Measurements from ENCODE around the gene FBXO22. TPM values are rescaled to one million over a fixed set of nuclear protein-coding genes. Genes with fewer than 3 reads are reported as not detected.
"Not testable (repeated sequence)": the region's sequence is repeated elsewhere in the genome, so short reads cannot be mapped to it uniquely, and the experiment has no call there.

FBXO22 gene
- total and polyA plus RNA-seq, 2 experiments from 2014 or later: 37.8 to 49.8 TPM

- Histone ChIP-seq H3F3A (ENCODE audit: insufficient read depth) (no peaks in the 10 kb centered on the region), H3K4me2 (ENCODE audit: unreplicated experiment) (no peak overlapping the region)
- no peak for DNase-seq
Measured at GRCh38 chr15:75868019-75868418, 35.7 kb upstream of the FBXO22 start.

DNA sequence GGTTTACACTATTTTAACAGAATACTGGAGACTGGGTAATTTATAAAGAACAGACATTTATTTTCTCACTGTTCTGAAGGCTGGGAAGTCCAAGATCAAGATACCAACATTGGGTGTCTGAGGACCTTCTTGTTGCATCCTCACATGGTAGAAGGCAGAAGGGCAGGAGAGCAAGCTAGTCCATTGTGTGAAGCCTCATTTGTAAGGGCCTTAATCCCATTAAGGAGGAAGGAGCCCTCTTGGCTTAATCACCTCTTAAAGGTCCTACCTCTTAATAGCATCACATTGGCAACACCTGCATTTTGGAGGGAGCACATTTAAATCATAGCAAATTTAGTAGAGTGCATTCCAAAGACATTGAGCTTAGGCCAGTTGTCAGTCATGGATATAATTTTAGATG is 34.2 kb upstream of the FBXO22 start:
- Histone ChIP-seq H3K9ac (no peak overlapping the region), H3K9me3 (ENCODE audit: low read depth) (no peaks in the 10 kb centered on the region), H3K27me3 (replicated peaks; ENCODE audit: insufficient read depth) (no peaks in the 10 kb centered on the region), H3K4me3 (no peak overlapping the region), H2AFZ (no peak overlapping the region), H3F3A (ENCODE audit: insufficient read depth) (no peaks in the 10 kb centered on the region), H3K4me2 (ENCODE audit: unreplicated experiment) (no peak overlapping the region), H4K20me1 (ENCODE audit: insufficient read depth) (no peaks in the 10 kb centered on the region), H3K79me2 (ENCODE audit: insufficient read depth) (peaks cover 73% of the 10 kb centered on the region), H3K9me2 (ENCODE audit: insufficient read depth) (no peaks in the 10 kb centered on the region), H3K36me3 (ENCODE audit: low read depth) (peaks cover 27% of the 10 kb centered on the region), H3K4me1 (ENCODE audit: insufficient read depth) (no peaks in the 10 kb centered on the region), H3K27ac (no peak overlapping the region)
- no peak for DNase-seq
- no peak for TF ChIP-seq EZH2 (IDR thresholded peaks at IDR 0.05; ENCODE audit: insufficient read depth, poor library complexity, severe bottlenecking)
- TF ChIP-seq EZH2phosphoT487 (IDR thresholded peaks at IDR 0.05; ENCODE audit: insufficient read depth, low read depth): no peak
- in situ Hi-C loops (cut with MboI): no loop called here

More at GRCh38 chr15:75868019-75868418, 35.7 kb upstream of the FBXO22 start:
- Histone ChIP-seq H3K4me1 (ENCODE audit: insufficient read depth) (no peaks in the 10 kb centered on the region), H3K36me3 (ENCODE audit: low read depth) (peaks cover 19% of the 10 kb centered on the region), H3K9me3 (ENCODE audit: low read depth) (no peaks in the 10 kb centered on the region), H2AFZ (no peak overlapping the region), H3K9ac (no peak overlapping the region), H3K27me3 (replicated peaks; ENCODE audit: insufficient read depth) (no peaks in the 10 kb centered on the region), H4K20me1 (ENCODE audit: insufficient read depth) (no peaks in the 10 kb centered on the region), H3K9me2 (ENCODE audit: insufficient read depth) (no peaks in the 10 kb centered on the region), H3K4me3 (no peak overlapping the region), H3K79me2 (ENCODE audit: insufficient read depth) (peaks cover 80% of the 10 kb centered on the region), H3K27ac (no peak overlapping the region)
- 97 to 98% methylated on average over 3 of the region's 3 CpGs for WGBS, 2 experiments (ENCODE audit: low coverage in 1 of 2, low lambda C conversion rate in 2 of 2, missing lambda C conversion rate in 2 of 2)
- TF ChIP-seq EZH2phosphoT487 (IDR thresholded peaks at IDR 0.05; ENCODE audit: insufficient read depth, low read depth): no peak
- no peak for TF ChIP-seq EZH2 (IDR thresholded peaks at IDR 0.05; ENCODE audit: insufficient read depth, poor library complexity, severe bottlenecking)
- in situ Hi-C loops (cut with MboI): no loop called here

GRCh38 chr15:75871589-75871988 is 32.1 kb upstream of the FBXO22 start:
- H3K9me2 ChIP-seq (ENCODE audit: insufficient read depth): not testable (repeated sequence)

DNA sequence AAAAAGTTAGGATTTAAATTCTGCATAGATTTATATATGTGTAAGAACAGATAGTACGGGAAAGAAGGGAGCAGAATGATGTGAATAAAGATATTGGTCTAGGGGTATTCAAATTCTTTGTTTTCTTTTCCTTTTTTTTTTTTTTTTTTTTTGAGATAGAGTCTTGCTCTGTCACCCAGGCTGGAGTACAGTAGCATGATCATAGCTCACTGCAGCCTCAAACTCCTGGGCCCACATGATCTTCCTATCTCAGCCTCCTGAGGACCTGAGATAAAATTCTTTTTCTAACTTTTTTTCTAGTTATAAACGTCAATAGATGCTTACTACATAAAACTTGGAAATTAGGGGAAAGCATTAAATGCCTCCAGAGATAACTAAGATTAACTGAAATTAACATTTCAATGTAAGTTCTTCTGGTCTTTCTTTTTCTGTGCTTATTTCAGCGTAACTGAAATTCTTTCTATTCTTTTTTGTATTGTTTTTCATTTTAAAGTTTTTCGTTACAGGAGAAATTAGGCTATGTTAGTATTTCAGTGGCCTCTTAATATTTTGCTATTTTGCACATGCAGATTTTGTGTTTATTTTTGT is 31.2 kb upstream of the FBXO22 start:
- no peak overlapping the region for H3K4me3 ChIP-seq
- WGBS, 2 experiments (ENCODE audit: low coverage in 1 of 2, low lambda C conversion rate in 2 of 2, missing lambda C conversion rate in 2 of 2): 85 to 93% methylated on average over 4 of the region's 4 CpGs
- H3K9me2 ChIP-seq (ENCODE audit: insufficient read depth): no peaks in the 10 kb centered on the region
- no peak for DNase-seq
- H3F3A ChIP-seq (ENCODE audit: insufficient read depth): no peaks in the 10 kb centered on the region
- no peaks in the 10 kb centered on the region for H3K9me3 ChIP-seq (ENCODE audit: low read depth)
- no peak for TF ChIP-seq EZH2phosphoT487 (IDR thresholded peaks at IDR 0.05; ENCODE audit: insufficient read depth, low read depth)
- no peak for TF ChIP-seq EZH2 (IDR thresholded peaks at IDR 0.05; ENCODE audit: insufficient read depth, poor library complexity, severe bottlenecking)
- H3K27me3 ChIP-seq (replicated peaks; ENCODE audit: insufficient read depth): no peaks in the 10 kb centered on the region
- H3K27ac ChIP-seq: no peak overlapping the region
- no peak overlapping the region for H2AFZ ChIP-seq
- H3K9ac ChIP-seq: no peak overlapping the region
- H3K4me2 ChIP-seq (ENCODE audit: unreplicated experiment): no peak overlapping the region
- in situ Hi-C loops (cut with MboI): no loop called here
- peaks cover 60% of the 10 kb centered on the region for H3K79me2 ChIP-seq (ENCODE audit: insufficient read depth)
- H4K20me1 ChIP-seq (ENCODE audit: insufficient read depth): no peaks in the 10 kb centered on the region; the same call in 1 of the 2 replicates
- peaks cover 42% of the 10 kb centered on the region for H3K36me3 ChIP-seq (ENCODE audit: low read depth)
- H3K4me1 ChIP-seq (ENCODE audit: insufficient read depth): no peaks in the 10 kb centered on the region

More at GRCh38 chr15:75871589-75871988, 32.1 kb upstream of the FBXO22 start:
- H3K4me3 ChIP-seq; H3K27ac ChIP-seq; in situ Hi-C loops (cut with MboI); H3K9ac ChIP-seq; H3F3A ChIP-seq (ENCODE audit: insufficient read depth); H2AFZ ChIP-seq; DNase-seq; H4K20me1 ChIP-seq (ENCODE audit: insufficient read depth); H3K9me3 ChIP-seq (ENCODE audit: low read depth); H3K4me2 ChIP-seq (ENCODE audit: unreplicated experiment); H3K4me1 ChIP-seq (ENCODE audit: insufficient read depth); H3K27me3 ChIP-seq (replicated peaks; ENCODE audit: insufficient read depth): not testable (repeated sequence)
- 95 to 100% methylated on average over 1 of the region's 1 CpG for WGBS, 2 experiments (ENCODE audit: low coverage in 1 of 2, low lambda C conversion rate in 2 of 2, missing lambda C conversion rate in 2 of 2)
- H3K36me3 ChIP-seq (ENCODE audit: low read depth): peaks cover 37% of the 10 kb centered on the region
- peaks cover 67% of the 10 kb centered on the region for H3K79me2 ChIP-seq (ENCODE audit: insufficient read depth)

- Histone ChIP-seq H3K79me2 (ENCODE audit: insufficient read depth) (peaks cover 39% of the 10 kb centered on the region), H3K4me3 (no peak overlapping the region), H3K27me3 (replicated peaks; ENCODE audit: insufficient read depth) (no peaks in the 10 kb centered on the region), H3K9ac (no peak overlapping the region), H3K36me3 (ENCODE audit: low read depth) (peaks cover 16% of the 10 kb centered on the region), H2AFZ (no peak overlapping the region), H3K9me2 (ENCODE audit: insufficient read depth) (no peaks in the 10 kb centered on the region), H3K9me3 (ENCODE audit: low read depth) (no peaks in the 10 kb centered on the region), H3F3A (ENCODE audit: insufficient read depth) (peaks cover 27% of the 10 kb centered on the region; the same call in 1 of the 2 replicates), H3K4me2 (ENCODE audit: unreplicated experiment) (peak overlapping the region; percentile 55), H4K20me1 (ENCODE audit: insufficient read depth) (no peaks in the 10 kb centered on the region), H3K4me1 (ENCODE audit: insufficient read depth) (peaks cover 10% of the 10 kb centered on the region), H3K27ac (peak overlapping the region; percentile 33; the same call in 1 of the 2 replicates)
- peak; percentile 75 for DNase-seq
- TF ChIP-seq EZH2phosphoT487 (IDR thresholded peaks at IDR 0.05; ENCODE audit: insufficient read depth, low read depth): no peak
- no peak for TF ChIP-seq EZH2 (IDR thresholded peaks at IDR 0.05; ENCODE audit: insufficient read depth, poor library complexity, severe bottlenecking)
- in situ Hi-C loops (cut with MboI): no loop called here
- 44% methylated on average over 1 of the region's 1 CpG for WGBS, 2 experiments (ENCODE audit: low coverage in 1 of 2, low lambda C conversion rate in 2 of 2, missing lambda C conversion rate in 2 of 2)
Measured at GRCh38 chr15:75884041-75884440, 19.6 kb upstream of the FBXO22 start.
